ENCODE results near the gene KAZN.

Gene KAZN

DNA sequence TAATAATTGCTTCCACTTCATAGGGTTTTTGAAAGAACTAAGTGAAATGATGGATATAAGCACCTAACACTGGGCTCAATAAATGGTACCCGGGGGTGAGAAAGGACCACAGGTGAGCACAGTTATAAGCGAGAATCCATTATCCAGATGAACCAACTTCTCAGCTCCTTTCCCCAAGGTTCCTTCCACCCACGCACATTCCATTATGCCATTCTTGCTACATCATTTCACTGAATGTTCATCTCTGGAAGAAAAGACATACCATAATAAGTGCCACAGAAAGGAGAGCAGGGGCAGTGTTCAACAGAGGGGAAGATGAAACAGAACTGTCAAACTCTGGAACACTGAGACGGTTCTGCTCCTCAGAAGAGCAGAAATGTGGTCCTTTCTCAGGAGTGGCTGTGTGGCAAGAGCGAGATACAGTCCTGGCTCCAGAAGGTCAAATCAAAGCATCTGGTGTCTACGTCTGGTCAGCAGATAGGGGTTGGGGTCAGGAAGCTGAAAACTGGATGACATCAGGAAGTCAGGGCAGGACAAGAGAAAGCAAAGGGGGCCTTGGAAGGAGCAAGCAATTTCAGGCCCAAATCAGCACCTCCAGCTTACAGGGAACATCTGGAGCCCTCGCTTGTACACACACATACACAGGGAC lies 299.6 kb downstream of the KAZN start:
- no peak for DNase-seq

DNA sequence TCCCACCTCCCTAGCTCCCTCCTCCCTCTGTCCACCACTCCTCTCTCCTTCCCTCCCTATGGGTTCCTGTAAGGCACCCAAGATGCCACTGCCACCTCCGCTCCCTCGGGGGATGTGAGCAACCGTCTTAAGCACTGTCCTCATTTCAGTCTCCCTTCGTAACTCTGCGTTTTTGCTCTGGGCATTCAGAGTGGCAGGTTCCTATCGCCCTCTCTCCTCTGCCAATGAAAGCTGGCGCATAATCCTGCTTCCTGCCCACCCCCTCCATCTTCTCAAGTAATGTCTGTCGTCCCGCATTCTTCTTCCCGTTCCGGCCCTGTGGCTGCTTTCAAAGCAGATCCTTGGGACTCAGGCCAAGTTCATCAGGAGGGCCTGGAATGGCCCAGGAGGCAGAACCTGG lies 301.2 kb downstream of the KAZN start:
- DNase-seq = no peak

DNA sequence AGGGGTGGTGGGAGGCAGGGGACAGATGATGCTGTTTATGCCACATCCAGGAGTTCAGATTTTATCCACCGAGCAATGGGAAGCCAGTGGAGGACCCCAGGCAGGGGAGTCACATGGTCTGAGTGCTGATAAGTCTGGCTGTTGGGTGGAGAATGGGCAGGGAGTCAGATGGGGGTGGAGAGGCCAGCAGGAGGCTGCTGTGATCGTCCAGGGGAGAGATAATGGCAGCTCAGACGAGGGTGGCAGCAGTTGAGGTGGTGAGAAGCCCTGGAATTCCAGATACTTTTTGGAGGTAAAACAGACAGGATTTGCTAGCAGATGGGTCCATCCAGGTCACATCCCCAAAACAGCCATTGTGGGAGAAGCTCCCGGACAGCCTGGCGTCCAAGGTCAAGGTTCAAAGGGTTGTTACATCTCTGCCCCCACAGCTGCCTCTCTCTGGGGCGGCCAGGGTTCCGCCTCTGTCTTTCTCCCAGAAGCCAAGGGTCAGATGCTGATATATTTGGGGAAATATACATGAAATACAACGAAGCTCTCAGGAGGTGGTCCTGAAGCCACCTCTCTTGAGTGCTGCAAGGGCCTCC lies 303.0 kb downstream of the KAZN start:
- no peak for DNase-seq

DNA sequence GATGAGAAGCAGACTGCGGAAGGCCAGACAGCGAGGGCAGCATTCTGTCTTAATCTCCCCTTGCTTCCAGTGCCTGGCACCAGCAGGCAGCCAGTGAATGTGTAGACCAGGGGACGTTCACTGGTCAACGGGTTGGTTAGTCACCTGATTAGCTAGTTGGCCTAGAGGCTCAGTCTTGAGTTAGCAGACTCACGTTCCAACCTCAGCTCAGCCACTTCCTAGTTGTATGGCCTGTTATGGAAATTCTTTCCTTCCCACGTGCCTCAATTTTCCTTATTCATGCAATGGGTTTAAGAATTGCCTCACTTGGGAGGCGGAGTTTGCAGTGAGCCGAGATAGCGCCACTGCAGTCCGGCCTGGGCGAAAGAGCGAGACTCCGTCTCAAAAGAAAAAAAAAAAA lies 305.4 kb downstream of the KAZN start:
- DNase-seq = no peak

DNA sequence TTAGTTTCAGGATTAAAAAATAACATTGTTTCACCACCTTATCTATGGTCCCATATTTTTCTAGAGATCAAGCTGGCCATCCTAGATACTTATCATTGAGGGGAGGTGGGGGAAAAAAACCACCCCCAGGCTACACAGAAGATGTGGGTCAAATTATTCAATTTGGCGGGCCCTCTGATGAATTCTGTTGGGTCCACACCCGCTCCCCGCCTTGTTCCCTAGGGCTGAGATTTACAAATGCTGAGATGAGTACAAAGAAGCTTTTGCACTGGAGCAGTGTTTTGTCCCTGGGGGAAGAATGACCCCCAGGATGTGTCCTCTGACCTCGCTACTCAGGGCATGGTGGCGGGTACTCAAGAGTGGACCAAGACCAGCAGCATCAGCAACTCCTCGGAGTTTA lies 308.2 kb downstream of the KAZN start:
- no peak for DNase-seq

DNA sequence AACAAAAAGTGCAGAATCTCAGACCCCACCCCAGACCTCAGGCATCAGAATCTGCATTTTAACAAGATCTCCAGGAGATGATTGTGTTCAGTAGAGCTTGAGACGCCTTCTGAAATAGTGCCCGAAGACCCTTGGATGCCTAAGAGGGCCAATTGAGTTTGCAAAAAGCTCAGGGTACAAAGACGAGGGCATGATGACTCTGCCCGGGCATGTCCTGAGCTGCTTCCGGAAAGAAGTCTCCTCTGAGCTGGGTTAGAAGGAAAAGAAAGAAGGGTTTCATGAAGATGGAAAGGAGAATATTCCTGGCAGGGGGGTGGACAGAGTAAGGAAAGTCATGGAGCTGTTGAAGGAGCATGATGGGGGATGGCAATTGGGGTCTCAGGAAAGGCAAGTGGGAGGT lies 308.9 kb downstream of the KAZN start:
- no peak for DNase-seq

DNA sequence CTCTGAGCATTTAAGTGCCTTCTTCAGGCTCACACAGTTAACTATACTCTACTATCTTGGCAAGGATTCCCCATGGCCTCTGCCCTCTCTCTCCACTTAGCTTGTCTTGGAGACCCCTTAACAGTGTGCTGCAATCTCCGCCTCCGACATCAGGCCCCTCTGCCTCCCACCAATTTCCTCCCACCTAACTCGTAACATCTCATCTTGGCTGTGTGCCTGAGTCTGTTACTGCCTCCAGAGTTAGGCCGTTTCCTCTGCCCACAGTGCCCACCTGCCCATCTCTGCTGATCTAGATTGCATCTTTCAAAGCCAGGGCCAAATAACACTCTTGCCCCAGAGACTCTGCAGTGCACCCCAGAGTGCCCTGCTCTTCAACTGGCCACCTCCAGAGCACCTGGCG lies 310.8 kb downstream of the KAZN start:
- DNase-seq = no peak

DNA sequence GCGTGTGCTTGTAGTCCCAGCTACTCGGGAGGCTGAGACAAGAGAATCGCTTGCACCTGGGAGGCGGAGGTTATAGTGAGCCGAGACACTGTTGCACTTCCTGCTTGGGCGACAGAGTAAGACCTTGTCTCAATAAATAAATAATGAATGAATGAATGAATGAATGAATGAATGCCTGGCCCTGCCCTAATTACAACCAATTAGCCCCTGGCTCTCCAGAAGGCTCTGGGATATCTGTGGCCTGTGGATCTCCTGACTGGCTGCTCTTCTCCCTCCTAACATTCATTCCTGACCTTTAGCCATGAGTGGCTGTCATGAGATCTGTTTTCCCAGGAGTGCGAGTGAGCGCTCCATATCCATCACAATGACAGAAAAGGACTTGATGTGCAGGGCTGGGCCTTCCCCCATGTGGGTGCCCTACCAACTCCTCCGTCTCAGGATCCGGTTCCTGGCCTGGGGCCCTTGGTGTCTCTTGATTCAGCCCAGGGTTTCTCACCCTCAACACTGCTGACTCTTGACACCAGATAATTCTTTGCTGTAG lies 311.5 kb downstream of the KAZN start:
- DNase-seq = no peak

DNA sequence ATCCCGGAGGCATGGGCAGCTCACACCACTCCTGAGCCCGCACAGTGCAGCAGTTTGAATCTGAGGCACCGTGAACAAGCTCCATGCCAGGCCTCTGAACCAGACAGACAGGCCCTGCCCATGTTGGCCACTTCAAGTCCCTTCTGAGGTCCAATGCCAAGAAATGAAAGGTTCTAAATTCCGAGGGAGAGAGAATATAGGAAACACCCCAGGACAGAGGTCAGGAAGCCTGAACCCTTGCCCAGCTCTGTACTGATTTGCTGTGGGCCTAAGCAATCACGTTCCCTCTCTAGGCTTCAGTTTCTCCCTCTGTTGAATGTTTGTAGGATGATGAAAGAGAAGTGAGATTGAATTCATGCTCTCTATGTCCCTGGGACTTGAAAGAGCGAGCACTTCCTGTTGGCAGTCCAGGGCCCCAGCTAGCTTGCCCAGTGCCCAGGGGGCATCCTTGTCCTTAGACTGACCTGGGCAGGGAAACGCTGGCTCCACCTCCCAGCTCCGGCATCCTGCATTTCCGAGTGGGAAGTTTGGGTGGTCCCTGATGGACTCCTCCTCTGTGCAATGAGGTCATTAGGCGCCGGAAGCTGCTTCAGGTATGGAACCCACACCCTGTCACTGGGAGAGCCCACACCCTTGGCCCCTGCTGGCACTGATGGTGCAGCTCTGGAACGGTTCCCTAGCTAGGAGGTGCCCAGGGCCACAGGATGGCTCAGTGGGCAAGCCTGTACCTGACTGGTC lies 312.7 kb downstream of the KAZN start:
- no peak for DNase-seq

DNA sequence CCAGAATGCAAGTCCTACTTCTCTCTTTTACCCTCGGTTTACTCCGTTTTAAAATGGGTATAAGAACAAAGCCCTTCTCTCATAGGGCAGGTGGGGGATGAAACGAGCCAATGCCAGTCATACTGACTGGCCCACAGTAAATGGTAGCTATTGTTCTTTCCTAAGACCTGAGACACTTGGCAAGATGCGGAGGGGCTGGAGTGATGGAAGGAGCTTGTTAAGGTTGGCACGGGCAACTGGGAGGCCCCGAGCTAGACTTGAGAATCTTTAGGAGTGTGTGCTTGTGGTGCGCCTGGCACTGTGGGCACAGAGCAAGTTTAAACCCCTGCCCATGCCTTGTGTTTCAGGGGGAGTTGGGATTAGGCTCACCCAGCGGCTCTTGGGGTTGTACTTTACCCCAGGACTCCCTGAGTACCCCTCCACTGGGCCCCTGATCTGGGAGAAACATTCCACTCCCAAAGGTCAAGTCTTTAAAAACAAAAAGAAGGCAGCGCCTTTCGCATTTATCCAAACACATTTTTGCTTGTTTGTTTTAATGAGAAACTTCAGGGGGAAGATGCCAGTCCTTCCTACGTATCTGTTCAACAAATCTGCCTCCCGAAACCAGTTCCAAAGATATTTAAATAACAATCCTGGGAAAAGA lies 314.5 kb downstream of the KAZN start:
- no peak for DNase-seq

DNA sequence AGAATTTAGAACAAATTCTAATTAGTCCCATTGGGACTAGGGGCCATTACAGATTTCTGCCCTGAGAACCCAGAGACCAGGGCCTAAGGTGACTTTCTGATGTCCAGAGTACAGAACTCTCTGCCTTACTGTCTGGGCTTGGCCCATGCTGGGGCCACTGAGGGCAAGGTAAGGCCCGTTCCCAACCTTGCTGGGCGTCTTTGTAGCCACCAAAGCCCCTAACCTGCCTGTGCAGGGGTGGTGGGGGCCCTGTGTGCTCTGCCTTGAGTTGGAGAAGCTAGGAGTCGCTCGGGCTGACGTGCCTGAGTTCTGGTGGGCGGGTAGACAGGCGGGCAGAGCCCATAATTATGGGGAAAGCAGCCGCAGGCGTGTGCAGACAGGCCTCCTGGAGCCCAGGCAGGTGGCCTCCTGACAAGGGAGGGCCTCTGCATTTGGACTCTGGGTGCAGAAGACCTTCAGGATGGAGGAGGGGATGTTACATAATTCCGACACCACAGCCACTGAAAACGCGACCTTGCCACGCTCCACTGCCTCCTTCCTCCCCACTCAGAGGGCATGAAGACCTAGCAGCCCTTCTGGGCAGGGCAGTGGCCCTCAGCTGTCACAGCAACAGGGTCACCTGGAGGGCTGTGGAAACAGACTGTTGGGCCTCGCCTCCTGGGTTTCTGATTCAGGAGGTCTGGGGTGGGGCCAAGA lies 315.1 kb downstream of the KAZN start:
- no peak for DNase-seq

DNA sequence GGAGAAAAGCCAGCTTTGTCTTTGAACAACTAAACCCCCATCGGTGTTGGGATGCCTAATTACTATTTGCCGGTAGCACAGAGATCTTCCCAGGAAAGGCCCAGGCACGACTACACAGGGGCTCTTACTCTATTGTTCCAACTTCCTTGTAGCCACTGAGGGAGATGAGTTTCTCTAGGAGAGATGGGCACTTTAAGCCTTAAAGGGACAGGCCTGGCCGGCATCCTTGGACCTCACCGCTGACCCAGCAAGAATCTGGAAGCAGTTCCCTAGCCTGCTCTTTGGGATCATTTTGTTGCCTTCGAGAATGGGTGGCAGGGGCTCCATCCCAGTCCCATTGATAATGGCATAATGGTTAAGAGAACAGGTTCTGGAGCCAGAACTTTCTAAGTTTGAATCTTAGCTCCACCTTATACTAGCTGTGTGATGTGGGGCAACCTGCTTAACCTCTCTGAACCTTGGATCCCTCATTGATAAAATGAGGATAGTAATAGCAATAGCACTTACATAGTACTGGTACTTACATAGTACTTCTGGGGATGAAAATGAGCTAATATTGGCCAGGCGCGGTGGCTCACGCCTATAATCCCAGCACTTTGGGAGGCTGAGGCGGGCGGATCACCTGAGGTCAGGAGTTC lies 316.0 kb downstream of the KAZN start:
- no peak for DNase-seq

DNA sequence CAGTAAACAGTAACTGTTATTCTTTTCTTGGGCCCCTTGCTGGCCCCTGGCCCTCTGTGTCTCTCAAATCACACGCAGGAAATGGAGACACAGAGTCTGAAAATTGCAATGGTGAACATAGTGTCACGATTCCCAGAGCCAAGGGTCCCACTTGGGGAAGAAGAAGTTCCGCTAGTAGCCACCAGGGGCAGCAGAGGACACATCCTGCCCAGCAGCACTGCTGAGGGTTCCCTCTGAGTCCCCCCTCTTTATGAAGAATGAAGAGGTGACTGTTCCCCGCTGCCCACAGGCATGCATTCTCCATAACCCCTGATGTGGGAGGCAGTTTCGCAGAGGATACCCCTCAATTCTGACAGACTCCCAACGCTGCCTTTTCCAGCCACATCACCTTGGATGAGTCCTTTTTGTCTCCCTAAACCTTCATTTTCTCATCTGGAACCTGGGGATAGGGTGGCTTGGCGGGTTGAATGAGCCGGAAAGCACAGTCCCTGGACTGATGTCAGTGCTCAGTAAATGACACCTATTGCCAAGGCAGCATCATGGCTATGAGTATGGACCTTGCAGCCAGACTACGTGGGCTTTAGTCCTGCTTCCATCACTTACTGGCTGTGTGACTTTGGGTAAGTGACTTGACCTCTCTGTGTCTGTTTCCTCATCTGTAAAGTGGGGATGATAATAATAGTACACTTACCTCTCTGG lies 317.0 kb downstream of the KAZN start:
- DNase-seq = no peak

DNA sequence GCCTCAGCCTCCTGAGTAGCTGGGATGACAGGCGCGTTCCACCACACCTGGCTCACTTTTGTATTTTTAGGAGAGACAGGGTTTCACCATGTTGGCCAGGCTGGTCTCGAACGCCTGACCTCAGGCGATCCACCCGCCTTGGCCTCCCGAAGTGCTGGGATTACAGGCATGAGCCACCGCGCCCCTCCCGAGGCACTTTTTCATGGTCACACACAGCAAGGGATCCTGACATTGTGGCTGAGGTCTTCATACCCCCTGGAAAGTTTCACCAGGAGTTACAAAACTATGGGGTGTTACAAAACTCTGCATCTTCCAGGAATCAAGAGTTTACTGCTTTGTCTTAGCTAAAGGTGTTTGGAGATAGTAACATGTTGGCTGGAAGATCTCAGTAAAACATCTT lies 320.8 kb downstream of the KAZN start:
- DNase-seq = no peak

DNA sequence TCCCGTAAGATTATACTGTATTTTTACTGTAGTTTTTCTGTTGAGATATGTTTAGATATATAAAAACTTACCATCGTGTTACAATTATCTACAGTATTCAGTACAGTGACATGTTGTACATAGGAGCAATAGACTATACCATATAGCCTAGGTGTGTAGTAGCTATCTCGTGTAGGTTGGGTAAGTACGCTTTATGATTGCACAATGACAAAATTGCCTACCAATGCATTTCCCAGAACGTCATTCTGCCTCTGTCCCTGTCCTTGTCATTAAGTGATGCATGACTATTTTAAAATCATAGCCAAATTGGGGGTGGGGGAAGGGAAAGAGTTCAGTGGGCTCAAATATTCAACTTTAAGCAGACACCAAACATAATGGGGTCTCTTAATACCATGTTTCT lies 321.3 kb downstream of the KAZN start:
- no peak for DNase-seq

DNA sequence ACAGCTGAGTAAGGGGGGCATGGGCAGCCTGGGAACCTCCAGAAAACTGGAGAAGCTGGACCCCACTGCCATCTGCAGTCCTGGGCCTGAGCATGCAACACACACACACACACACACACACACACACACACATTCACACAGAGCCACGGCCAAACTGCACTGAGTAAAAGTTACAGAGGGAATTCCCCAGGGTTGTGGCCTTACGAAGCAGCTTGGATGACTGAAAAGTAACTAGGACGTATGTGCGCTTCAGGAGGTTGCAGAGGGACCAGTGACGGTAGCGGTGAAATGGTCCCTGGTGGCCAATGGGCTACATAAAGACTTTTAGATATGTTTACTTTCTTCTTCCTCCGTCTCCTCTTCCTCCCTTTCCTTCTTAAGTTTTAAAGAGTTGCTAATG lies 322.6 kb downstream of the KAZN start:
- DNase-seq = no peak

DNA sequence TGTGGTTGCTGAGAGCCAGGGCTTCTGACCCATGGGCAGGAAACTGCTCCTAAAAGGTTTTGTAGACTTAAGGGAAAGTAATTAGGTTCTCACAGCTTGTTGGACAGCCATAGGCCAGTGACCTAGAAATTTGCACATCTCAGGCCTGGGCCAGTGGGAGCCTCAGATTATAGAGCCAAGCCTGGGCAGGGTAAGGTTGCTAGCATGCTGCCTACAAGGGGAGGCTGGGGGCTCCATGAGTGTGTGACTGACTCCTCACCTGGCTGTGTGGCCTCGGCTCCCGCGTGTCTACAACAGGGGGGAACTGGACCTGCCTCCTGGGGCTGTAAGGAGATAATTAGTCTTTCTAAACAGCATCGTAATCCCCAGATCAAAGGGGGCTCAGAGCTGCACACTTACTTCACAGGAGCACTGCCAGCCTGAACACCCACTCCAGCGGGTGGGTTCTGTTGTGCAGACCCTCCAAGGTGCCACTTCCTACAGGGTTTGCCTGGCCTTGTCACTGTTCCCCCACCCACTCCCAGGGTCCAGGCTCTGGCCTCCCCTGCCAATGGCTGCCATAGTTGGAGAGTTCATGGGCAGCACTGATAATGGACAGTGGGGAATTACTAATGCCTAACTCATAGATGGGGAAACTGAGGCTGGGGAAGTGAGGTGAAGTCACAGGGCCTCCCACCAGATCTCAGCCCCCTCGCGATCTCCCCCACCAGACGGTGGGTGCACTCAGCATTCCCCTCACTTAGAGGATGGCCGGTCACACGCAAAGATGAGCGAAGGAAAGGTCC lies 324.6 kb downstream of the KAZN start:
- DNase-seq = no peak

DNA sequence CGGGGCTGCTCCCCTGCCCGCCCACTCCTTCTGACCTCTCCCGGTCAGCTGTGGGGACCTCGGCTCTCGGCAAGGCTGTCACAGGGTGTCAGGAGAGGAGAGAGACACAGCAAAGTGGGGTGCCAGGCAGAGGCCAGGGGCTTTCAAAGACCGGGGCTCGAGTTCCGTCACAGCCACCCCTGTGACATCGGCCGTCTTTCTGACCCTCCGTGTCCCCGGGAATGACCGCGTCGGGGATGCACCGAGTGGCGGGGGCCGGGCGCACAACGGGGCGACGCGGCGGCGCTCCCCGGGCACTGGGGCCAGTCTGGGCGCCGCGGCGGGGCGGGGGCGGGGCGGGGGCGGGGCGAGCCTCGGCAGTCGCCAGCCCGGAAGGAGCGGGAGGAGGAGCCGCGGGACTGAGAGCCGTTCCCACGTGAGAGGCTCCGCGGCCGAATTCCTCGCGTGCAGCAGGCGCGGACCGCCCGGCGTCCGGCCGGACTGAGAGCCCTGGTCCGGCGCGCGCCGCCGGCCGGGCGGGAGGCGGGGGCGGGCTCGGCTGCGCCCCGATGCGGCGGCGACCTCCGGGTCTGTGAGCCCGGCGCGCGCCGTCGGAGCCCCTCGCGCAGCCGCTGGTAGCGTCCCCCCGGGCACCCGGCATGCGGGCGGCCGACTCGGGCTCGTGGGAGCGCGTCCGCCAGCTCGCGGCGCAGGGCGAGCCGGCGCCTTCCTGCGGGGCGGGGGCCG lies 325.4 kb downstream of the KAZN start:
- DNase-seq = no peak

DNA sequence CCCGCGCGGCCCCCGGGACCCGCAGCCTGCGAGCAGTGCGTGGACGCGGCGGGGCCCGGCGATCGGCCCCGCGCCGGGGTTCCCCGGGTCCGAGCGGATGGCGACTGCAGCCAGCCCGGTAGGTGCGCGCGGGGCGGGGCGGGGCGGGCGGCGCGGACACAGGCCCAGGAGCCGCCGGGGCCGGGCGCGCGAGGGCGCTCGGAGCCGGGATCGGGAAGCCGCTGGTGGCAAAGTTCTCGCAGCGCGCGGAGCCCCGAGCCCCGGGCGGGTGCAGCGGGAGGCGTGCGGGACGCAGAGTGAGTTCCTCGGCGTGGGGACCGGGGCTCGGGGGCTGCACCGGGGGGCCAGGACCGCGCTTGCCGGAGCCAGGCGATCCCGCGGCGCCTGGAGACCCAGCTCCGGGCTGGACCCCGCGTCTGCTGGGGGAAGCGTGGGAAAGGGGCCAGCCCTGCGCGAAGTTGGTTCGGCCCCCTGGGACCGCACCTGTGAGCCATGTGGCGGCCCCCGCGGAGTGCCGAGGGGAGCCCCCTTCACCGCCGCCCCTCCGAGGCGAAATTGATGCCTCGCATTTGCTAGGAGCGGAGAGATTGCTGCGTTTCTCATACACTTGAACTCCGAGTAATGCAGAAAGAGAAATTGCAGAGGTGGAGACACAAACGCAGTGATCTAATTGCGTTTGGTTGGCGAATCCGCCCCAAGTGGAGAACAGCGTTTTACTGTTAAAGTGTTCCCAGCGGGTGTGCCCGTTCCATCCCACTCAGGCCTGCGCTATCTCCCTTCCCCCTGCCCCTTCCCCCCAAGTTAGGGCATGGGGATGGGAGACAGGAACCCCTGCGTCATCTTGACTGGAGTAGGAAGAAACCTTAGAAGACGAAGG lies 326.2 kb downstream of the KAZN start:
- DNase-seq = no peak
